Lower lobe of right lung (tissue), 2 donors: Measurements from ENCODE around the gene LDLRAD4. TPM values are rescaled to one million over a fixed set of nuclear protein-coding genes. Genes with fewer than 3 reads are reported as not detected.

Experiments used
- ATAC-seq, 2 donors: fragments of 200-7000 bp; cut with Tn5 transposase; one replicate each; pipeline ENCODE4 v1.9.1; 2020 to 2022; ENCODE audit warnings: mild to moderate bottlenecking in 2 of 2, moderate library complexity in 2 of 2
- DNase-seq: peaks from one replicate; pipeline ENCODE4 v3.0.0-alpha.2; 2020
- H3K27ac ChIP-seq: fragments of 200-600 bp; one replicate; pipeline ENCODE4 v1.8.0; 2022
- H3K27me3 ChIP-seq: fragments of 200-600 bp; one replicate; pipeline ENCODE4 v1.8.0; 2022; ENCODE audit warnings: low read depth
- H3K36me3 ChIP-seq: fragments of 200-600 bp; one replicate; pipeline ENCODE4 v1.8.0; 2022; ENCODE audit warnings: mild to moderate bottlenecking
- H3K4me1 ChIP-seq: fragments of 200-600 bp; one replicate; pipeline ENCODE4 v1.8.0; 2022
- H3K4me3 ChIP-seq: fragments of 200-600 bp; one replicate; pipeline ENCODE4 v1.8.0; 2022; ENCODE audit warnings: mild to moderate bottlenecking
- H3K9me3 ChIP-seq: fragments of 200-600 bp; one replicate; pipeline ENCODE4 v1.8.0; 2022
- intact Hi-C: fragments of 100-400 bp; cut with DNase I; formaldehyde crosslinking; loops from one replicate; pipeline ENCODE4 v1.11.0; 2022
- total RNA-seq: library from RNA; stranded (reverse); fragmentation: NEBNext Ultra II Directional; extraction: Animal tissue kit (Norgen Biotek cat#: 25700); gene quantifications from one replicate; pipeline ENCODE4 v1.2.1, GENCODE V29; 2021
- TF ChIP-seq, protein P1 (sequence below): fragments of 200-600 bp; IDR thresholded peaks from one replicate; pipeline ENCODE4 v1.8.0; 2022; ENCODE audit warnings: antibody characterized with exemption, mild to moderate bottlenecking
- donor health status: DM: no; HTN: yes; CAD: no; lungs with severe emphysema.

The LDLRAD4 gene
- total RNA-seq, 1 donor from 2014 or later, result 24.6 TPM

GRCh38 chr18:13410471-13410870 lies 191.9 kb downstream of the LDLRAD4 start:
- TF ChIP-seq, protein P1, sequence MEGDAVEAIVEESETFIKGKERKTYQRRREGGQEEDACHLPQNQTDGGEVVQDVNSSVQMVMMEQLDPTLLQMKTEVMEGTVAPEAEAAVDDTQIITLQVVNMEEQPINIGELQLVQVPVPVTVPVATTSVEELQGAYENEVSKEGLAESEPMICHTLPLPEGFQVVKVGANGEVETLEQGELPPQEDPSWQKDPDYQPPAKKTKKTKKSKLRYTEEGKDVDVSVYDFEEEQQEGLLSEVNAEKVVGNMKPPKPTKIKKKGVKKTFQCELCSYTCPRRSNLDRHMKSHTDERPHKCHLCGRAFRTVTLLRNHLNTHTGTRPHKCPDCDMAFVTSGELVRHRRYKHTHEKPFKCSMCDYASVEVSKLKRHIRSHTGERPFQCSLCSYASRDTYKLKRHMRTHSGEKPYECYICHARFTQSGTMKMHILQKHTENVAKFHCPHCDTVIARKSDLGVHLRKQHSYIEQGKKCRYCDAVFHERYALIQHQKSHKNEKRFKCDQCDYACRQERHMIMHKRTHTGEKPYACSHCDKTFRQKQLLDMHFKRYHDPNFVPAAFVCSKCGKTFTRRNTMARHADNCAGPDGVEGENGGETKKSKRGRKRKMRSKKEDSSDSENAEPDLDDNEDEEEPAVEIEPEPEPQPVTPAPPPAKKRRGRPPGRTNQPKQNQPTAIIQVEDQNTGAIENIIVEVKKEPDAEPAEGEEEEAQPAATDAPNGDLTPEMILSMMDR, result no peak
- no peak overlapping the region for H3K27ac ChIP-seq
- no peaks in the 10 kb centered on the region for H3K4me1 ChIP-seq
- no peaks in the 10 kb centered on the region for H3K9me3 ChIP-seq
- intact Hi-C loops, result no loop called here
- no peaks in the 10 kb centered on the region for H3K36me3 ChIP-seq
- ATAC-seq, result no peak
- H3K4me3 ChIP-seq, result no peak overlapping the region
- DNase-seq, result no peak
- no peaks in the 10 kb centered on the region for H3K27me3 ChIP-seq

GRCh38 chr18:13412017-13412416 lies 193.5 kb downstream of the LDLRAD4 start:
- H3K27ac ChIP-seq, result no peak overlapping the region
- intact Hi-C loops, result no loop called here
- H3K27me3 ChIP-seq, result no peaks in the 10 kb centered on the region
- no peak for ATAC-seq
- H3K4me3 ChIP-seq, result no peak overlapping the region
- no peaks in the 10 kb centered on the region for H3K9me3 ChIP-seq
- H3K4me1 ChIP-seq, result peaks cover 15% of the 10 kb centered on the region
- TF ChIP-seq, protein P1, result no peak
- DNase-seq, result no peak
- no peaks in the 10 kb centered on the region for H3K36me3 ChIP-seq

- intact Hi-C loops, result no loop called here
- no peaks in the 10 kb centered on the region for H3K27me3 ChIP-seq
- H3K4me1 ChIP-seq, result peaks cover 20% of the 10 kb centered on the region
- no peak overlapping the region for H3K27ac ChIP-seq
- no peaks in the 10 kb centered on the region for H3K36me3 ChIP-seq
- TF ChIP-seq, protein P1, result no peak
- DNase-seq, result no peak
- ATAC-seq, result no peak
- H3K4me3 ChIP-seq, result no peak overlapping the region
- no peaks in the 10 kb centered on the region for H3K9me3 ChIP-seq
These were observed 194.3 kb downstream of the LDLRAD4 start for GRCh38 chr18:13412901-13413300.

GRCh38 chr18:13414102-13414501 lies 195.5 kb downstream of the LDLRAD4 start:
- no peak overlapping the region for H3K27ac ChIP-seq
- DNase-seq (no peak), ATAC-seq (no peak)
- TF ChIP-seq, protein P1, result no peak
- H3K4me1 ChIP-seq, result peaks cover 25% of the 10 kb centered on the region
- H3K36me3 ChIP-seq, result no peaks in the 10 kb centered on the region
- no peaks in the 10 kb centered on the region for H3K9me3 ChIP-seq
- H3K27me3 ChIP-seq, result no peaks in the 10 kb centered on the region
- no peak overlapping the region for H3K4me3 ChIP-seq
- intact Hi-C loops, result no loop called here

- intact Hi-C loops, result no loop called here
These were observed 196.0 kb downstream of the LDLRAD4 start for GRCh38 chr18:13414521-13414920.

More at GRCh38 chr18:13414521-13414920, 196.0 kb downstream of the LDLRAD4 start:
- no peaks in the 10 kb centered on the region for H3K9me3 ChIP-seq
- H3K27me3 ChIP-seq, result no peaks in the 10 kb centered on the region
- peaks cover 25% of the 10 kb centered on the region for H3K4me1 ChIP-seq
- no peak for ATAC-seq
- H3K36me3 ChIP-seq, result no peaks in the 10 kb centered on the region
- TF ChIP-seq, protein P1, result no peak
- DNase-seq, result no peak
- no peak overlapping the region for H3K27ac ChIP-seq
- no peak overlapping the region for H3K4me3 ChIP-seq
